Measurements from ENCODE around the gene AGAP1. TPM values are rescaled to one million over a fixed set of nuclear protein-coding genes. Genes with fewer than 3 reads are reported as not detected.
A peak's percentile ranks its signal among the peaks of the same experiment; 100 is the strongest.

Gene AGAP1
- total RNA-seq, 3 donors from 2014 or later (not counting 1 experiment from before 2014, with no cell fraction given): 42.0 to 56.4 (median 45.7) TPM

DNA sequence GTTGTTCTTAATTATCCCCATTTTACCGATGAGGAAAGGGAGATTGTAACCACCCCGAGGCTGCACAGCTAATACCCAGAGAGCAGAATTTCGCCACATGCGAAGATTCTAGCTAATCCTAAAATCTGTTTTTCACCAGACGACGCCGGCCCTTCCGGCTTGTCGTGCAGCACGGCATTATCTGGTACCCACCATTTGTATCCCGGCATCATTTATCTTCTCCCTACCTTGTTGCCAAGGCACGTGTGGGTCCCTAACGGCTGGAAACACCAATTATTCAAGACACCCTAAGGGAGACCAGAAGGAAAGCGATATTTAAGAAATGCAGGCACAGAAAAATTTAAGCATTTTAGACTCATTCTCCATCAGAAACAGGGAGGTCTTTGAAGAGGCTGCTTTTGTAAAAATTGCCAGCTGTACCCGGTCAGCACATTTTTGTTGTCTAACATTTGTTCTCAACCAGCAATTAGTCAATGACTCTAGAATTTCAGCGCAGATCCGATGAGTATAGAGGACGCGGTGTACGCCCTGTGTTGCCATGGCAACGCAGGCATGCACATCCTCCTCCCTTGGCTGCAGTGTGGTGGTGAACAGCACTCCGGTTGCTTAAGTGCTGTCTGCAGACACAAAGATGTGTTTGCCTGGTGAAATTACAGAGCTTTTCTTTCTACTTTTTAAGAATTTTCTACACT is 111.6 kb downstream of the AGAP1 start:
- intact Hi-C loops (cut with micrococcal nuclease): no loop called here
- peak in 1 of 2 donors; percentile 46 for DNase-seq
- Mint-ChIP-seq H3K4me3 (no peak overlapping the region), H3K27me3 (ENCODE audit: low read depth in 2 of 2) (peaks cover 20 to 22% of the 10 kb centered on the region in 2 donors), H3K9me3 (no peaks in the 10 kb centered on the region), H3K4me1 (no peaks in the 10 kb centered on the region), H3K27ac (no peak overlapping the region), H3K36me3 (no peaks in the 10 kb centered on the region)
- H3K9me3 ChIP-seq (ENCODE audit: control insufficient read depth, insufficient read depth, low read length): no peaks in the 10 kb centered on the region
- no peak overlapping the region for H3K27ac ChIP-seq (ENCODE audit: low read length)
- no peak overlapping the region for H3K4me3 ChIP-seq (ENCODE audit: low read length)
- TF ChIP-seq, protein P1, sequence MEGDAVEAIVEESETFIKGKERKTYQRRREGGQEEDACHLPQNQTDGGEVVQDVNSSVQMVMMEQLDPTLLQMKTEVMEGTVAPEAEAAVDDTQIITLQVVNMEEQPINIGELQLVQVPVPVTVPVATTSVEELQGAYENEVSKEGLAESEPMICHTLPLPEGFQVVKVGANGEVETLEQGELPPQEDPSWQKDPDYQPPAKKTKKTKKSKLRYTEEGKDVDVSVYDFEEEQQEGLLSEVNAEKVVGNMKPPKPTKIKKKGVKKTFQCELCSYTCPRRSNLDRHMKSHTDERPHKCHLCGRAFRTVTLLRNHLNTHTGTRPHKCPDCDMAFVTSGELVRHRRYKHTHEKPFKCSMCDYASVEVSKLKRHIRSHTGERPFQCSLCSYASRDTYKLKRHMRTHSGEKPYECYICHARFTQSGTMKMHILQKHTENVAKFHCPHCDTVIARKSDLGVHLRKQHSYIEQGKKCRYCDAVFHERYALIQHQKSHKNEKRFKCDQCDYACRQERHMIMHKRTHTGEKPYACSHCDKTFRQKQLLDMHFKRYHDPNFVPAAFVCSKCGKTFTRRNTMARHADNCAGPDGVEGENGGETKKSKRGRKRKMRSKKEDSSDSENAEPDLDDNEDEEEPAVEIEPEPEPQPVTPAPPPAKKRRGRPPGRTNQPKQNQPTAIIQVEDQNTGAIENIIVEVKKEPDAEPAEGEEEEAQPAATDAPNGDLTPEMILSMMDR (IDR thresholded peaks at IDR 0.05): no peak
- H3K4me1 ChIP-seq (ENCODE audit: control insufficient read depth, insufficient read depth, low read length): no peaks in the 10 kb centered on the region
- H3K27me3 ChIP-seq (ENCODE audit: control insufficient read depth, insufficient read depth, low read length): no peaks in the 10 kb centered on the region
- ATAC-seq: peak in 1 of 3 donors; percentile 36
- 61% methylated on average over 22 of the region's 22 CpGs for WGBS (ENCODE audit: insufficient coverage)
- H3K36me3 ChIP-seq (ENCODE audit: control insufficient read depth, insufficient read depth, low read length): no peaks in the 10 kb centered on the region

DNA sequence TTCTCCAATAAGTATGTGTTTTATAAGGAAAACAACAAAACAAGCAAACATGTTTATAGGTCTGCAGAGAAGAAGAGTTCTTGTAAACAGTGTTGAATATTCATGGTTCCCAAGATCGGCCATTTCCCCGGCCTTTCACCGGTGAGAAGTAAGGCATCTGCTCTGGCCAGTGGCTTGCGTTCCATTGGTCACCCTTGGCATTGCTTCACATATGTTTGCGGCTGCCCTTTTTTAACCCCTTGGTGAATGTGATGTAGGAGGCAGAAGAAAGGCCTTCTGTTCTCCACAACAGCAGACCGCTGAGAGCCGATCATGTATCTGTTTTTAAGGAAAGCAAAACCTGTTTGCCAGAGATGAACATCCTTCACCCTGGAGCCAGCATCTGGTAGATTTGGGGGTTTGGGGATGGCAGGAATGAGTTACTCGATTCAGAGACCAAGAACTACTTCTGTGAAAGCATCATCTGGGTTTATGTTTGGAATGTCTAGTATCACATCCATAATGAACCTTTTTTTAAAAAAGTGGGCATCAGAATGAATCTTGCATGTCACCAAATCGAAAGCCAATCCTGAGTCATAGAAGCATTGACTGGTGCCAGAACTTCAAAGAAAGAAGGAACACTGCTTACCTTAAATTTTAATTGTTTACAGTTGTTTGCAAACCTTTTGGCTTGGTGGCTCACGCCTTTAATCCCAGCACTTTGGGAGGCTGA is 112.3 kb downstream of the AGAP1 start:
- ATAC-seq: no peak
- TF ChIP-seq, protein P1 (IDR thresholded peaks at IDR 0.05): no peak
- 80% methylated on average over 9 of the region's 10 CpGs for WGBS (ENCODE audit: insufficient coverage)
- Histone ChIP-seq H3K4me1 (ENCODE audit: control insufficient read depth, insufficient read depth, low read length) (no peaks in the 10 kb centered on the region), H3K27ac (ENCODE audit: low read length) (no peak overlapping the region), H3K4me3 (ENCODE audit: low read length) (no peak overlapping the region), H3K36me3 (ENCODE audit: control insufficient read depth, insufficient read depth, low read length) (no peaks in the 10 kb centered on the region), H3K9me3 (ENCODE audit: control insufficient read depth, insufficient read depth, low read length) (no peaks in the 10 kb centered on the region), H3K27me3 (ENCODE audit: control insufficient read depth, insufficient read depth, low read length) (no peaks in the 10 kb centered on the region)
- H3K36me3 Mint-ChIP-seq: no peaks in the 10 kb centered on the region
- intact Hi-C loops (cut with micrococcal nuclease): no loop called here
- H3K27ac Mint-ChIP-seq: no peak overlapping the region
- H3K27me3 Mint-ChIP-seq (ENCODE audit: low read depth in 2 of 2): peaks cover 20 to 22% of the 10 kb centered on the region in 2 donors
- no peak for DNase-seq
- H3K9me3 Mint-ChIP-seq: no peaks in the 10 kb centered on the region
- no peak overlapping the region for H3K4me3 Mint-ChIP-seq
- H3K4me1 Mint-ChIP-seq: no peaks in the 10 kb centered on the region

DNA sequence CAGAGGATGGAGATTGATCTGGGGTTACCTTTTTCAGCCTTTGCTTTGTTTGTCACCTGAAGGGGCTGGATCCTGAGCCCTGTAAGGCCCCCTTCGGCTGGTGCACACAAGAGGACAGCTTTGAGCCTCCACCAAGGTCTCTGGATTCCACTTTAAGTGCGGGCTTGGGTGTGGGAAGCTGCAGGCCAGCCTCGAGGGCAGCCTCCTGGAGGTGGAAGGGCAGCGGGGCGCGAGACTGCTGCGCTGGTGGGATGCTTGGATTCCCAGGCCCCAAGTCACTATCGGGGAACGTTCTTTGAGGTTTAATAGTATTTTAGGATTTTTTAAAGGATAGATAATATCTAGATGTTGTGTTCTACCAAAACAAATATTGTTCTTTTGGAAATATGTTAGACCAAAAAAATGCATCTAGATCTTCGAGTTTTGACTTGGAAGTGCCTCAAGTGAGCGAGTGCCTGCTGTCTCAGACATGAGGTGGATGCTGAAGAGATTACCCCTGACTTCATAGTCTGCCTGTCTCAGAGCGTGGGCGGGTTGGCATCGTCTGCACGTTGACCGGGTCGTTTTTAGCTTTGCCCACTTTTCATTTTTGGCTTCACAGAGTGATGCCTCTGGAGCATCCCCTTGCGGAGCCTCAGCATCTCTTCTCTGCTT is 113.8 kb downstream of the AGAP1 start:
- H3K27me3 Mint-ChIP-seq (ENCODE audit: low read depth in 2 of 2): peaks cover 16 to 22% of the 10 kb centered on the region in 2 donors
- ATAC-seq (no peak), DNase-seq (no peak)
- 81% methylated on average over 18 of the region's 18 CpGs for WGBS (ENCODE audit: insufficient coverage)
- H3K4me1 Mint-ChIP-seq: no peaks in the 10 kb centered on the region
- Histone ChIP-seq H3K36me3 (ENCODE audit: control insufficient read depth, insufficient read depth, low read length) (no peaks in the 10 kb centered on the region), H3K9me3 (ENCODE audit: control insufficient read depth, insufficient read depth, low read length) (no peaks in the 10 kb centered on the region), H3K4me1 (ENCODE audit: control insufficient read depth, insufficient read depth, low read length) (no peaks in the 10 kb centered on the region), H3K4me3 (ENCODE audit: low read length) (no peak overlapping the region), H3K27ac (ENCODE audit: low read length) (no peak overlapping the region), H3K27me3 (ENCODE audit: control insufficient read depth, insufficient read depth, low read length) (no peaks in the 10 kb centered on the region)
- no peaks in the 10 kb centered on the region for H3K9me3 Mint-ChIP-seq
- no peak overlapping the region for H3K27ac Mint-ChIP-seq
- intact Hi-C loops (cut with micrococcal nuclease): no loop called here
- H3K36me3 Mint-ChIP-seq: no peaks in the 10 kb centered on the region
- TF ChIP-seq, protein P1 (IDR thresholded peaks at IDR 0.05): no peak
- no peak overlapping the region for H3K4me3 Mint-ChIP-seq

Measured in natural killer cell (primary cell).